ENCODE measurements around the gene PCNX2.

- TF ChIP-seq CTCF (IDR thresholded peaks at IDR 0.05) (no peak), POLR2A (IDR thresholded peaks at IDR 0.05) (no peak), POLR2AphosphoS5 (IDR thresholded peaks at IDR 0.05) (no peak), EP300 (IDR thresholded peaks at IDR 0.05) (no peak)
These were observed 173.5 kb downstream of the PCNX2 start for GRCh38 chr1:233121947-233122559.
